ENCODE results near the gene CFAP46. TPM values are rescaled to one million over a fixed set of nuclear protein-coding genes. Genes with fewer than 3 reads are reported as not detected.
"Not testable (repeated sequence)": the region's sequence is repeated elsewhere in the genome, so short reads cannot be mapped to it uniquely, and the experiment has no call there.

Gene CFAP46
- total RNA-seq, 1 donor from 2014 or later = not detected

- DNase-seq (ENCODE audit: low read depth) = no peak
Observed at GRCh38 chr10:132929953-132930548, 12.3 kb downstream of the CFAP46 start.

- DNase-seq (ENCODE audit: low read depth) = no peak
Observed at GRCh38 chr10:132929480-132929879, 12.9 kb downstream of the CFAP46 start.

GRCh38 chr10:132928261-132928660, 14.1 kb downstream of the CFAP46 start:
- no peak for DNase-seq (ENCODE audit: low read depth)

GRCh38 chr10:132927824-132928223, 14.5 kb downstream of the CFAP46 start:
- DNase-seq (ENCODE audit: low read depth) = no peak

GRCh38 chr10:132926777-132927650, 15.4 kb downstream of the CFAP46 start:
- no peak for DNase-seq (ENCODE audit: low read depth)

GRCh38 chr10:132926070-132926469, 16.3 kb downstream of the CFAP46 start:
- DNase-seq (ENCODE audit: low read depth) = no peak

- DNase-seq (ENCODE audit: low read depth) = no peak
Observed at GRCh38 chr10:132925614-132926013, 16.8 kb downstream of the CFAP46 start.

- DNase-seq (ENCODE audit: low read depth) = no peak
Observed at GRCh38 chr10:132925071-132925561, 17.3 kb downstream of the CFAP46 start.

- no peak for DNase-seq (ENCODE audit: low read depth)
Observed at GRCh38 chr10:132924046-132924952, 18.1 kb downstream of the CFAP46 start.

GRCh38 chr10:132923384-132923783, 19.0 kb downstream of the CFAP46 start:
- not testable (repeated sequence) for DNase-seq (ENCODE audit: low read depth)

GRCh38 chr10:132922872-132923271, 19.5 kb downstream of the CFAP46 start:
- no peak for DNase-seq (ENCODE audit: low read depth)

- DNase-seq (ENCODE audit: low read depth) = no peak
Observed at GRCh38 chr10:132921818-132922807, 20.3 kb downstream of the CFAP46 start.

GRCh38 chr10:132921086-132921485, 21.3 kb downstream of the CFAP46 start:
- DNase-seq (ENCODE audit: low read depth) = no peak

GRCh38 chr10:132920101-132920925, 22.1 kb downstream of the CFAP46 start:
- DNase-seq (ENCODE audit: low read depth) = no peak

GRCh38 chr10:132919374-132920100, 22.8 kb downstream of the CFAP46 start:
- DNase-seq (ENCODE audit: low read depth) = no peak

- no peak for DNase-seq (ENCODE audit: low read depth)
Observed at GRCh38 chr10:132918617-132919373, 23.6 kb downstream of the CFAP46 start.

GRCh38 chr10:132918264-132918616, 24.1 kb downstream of the CFAP46 start:
- DNase-seq (ENCODE audit: low read depth) = no peak
